Liver (tissue), 9 donors: Measurements from ENCODE around the gene CFAP45. TPM values are rescaled to one million over a fixed set of nuclear protein-coding genes. Genes with fewer than 3 reads are reported as not detected.

Experiments used
- DNase-seq: peaks from one replicate; pipeline ENCODE4 v3.0.0-alpha.2; 2017; ENCODE audit warnings: low spot score
- H3K27ac ChIP-seq, 2 donors: one replicate each; pipeline ENCODE4 v1.7.0; 2013; ENCODE audit warnings: inconsistent platforms in 2 of 2, low read length in 2 of 2, control low read depth in 1 of 2, low read depth in 1 of 2, mild to moderate bottlenecking in 1 of 2
- H3K27me3 ChIP-seq, 4 donors: one replicate each; pipeline versions ENCODE4 v1.6.1 to v1.7.0; 2013; ENCODE audit warnings: low read length in 3 of 4, inconsistent platforms in 1 of 4, mild to moderate bottlenecking in 1 of 4, moderate library complexity in 1 of 4; ENCODE audit not compliant: control insufficient read depth in 4 of 4, insufficient read depth in 4 of 4
- H3K36me3 ChIP-seq, 4 donors: one replicate each; pipeline versions ENCODE4 v1.6.1 to v1.7.0; 2013; ENCODE audit warnings: low read length in 3 of 4, mild to moderate bottlenecking in 3 of 4, low read depth in 1 of 4, moderate library complexity in 1 of 4; ENCODE audit not compliant: control insufficient read depth in 4 of 4, insufficient read depth in 3 of 4
- H3K4me1 ChIP-seq, 4 donors: one replicate each; pipeline versions ENCODE4 v1.6.1 to v1.7.0; 2013; ENCODE audit warnings: low read length in 3 of 4, mild to moderate bottlenecking in 3 of 4, moderate library complexity in 1 of 4; ENCODE audit not compliant: control insufficient read depth in 4 of 4, insufficient read depth in 4 of 4
- H3K4me3 ChIP-seq, 3 donors: one replicate each; pipeline versions ENCODE4 v1.6.1 to v1.7.0; 2013; ENCODE audit warnings: low read length in 3 of 3, control low read depth in 1 of 3, low read depth in 1 of 3, mild to moderate bottlenecking in 1 of 3
- H3K9ac ChIP-seq, 2 donors: one replicate each; pipeline ENCODE4 v1.7.0; 2013; ENCODE audit warnings: low read length in 2 of 2, mild to moderate bottlenecking in 2 of 2, moderate library complexity in 2 of 2, control low read depth in 1 of 2, low read depth in 1 of 2
- H3K9me3 ChIP-seq, 4 donors: one replicate each; pipeline versions ENCODE4 v1.6.1 to v1.7.0; 2013; ENCODE audit warnings: low read length in 3 of 4; ENCODE audit not compliant: control insufficient read depth in 4 of 4
- CTCF ChIP-seq: fragments of 150-350 bp; IDR thresholded peaks from 2 replicates; pipeline ENCODE4 v1.5.1; 2017; ENCODE audit warnings: improper control_type of control experiment, low read depth, low read length; ENCODE audit not compliant: missing input control
- EGR1 ChIP-seq, 2 donors: IDR thresholded peaks; 2 replicates each; pipeline ENCODE4 v1.6.1; 2016 to 2018; ENCODE audit warnings: antibody characterized with exemption in 2 of 2, low read depth in 2 of 2
- FOXA1 ChIP-seq: IDR thresholded peaks from 2 replicates; pipeline ENCODE4 v1.6.1; 2016; ENCODE audit warnings: antibody characterized with exemption
- FOXA2 ChIP-seq: IDR thresholded peaks from 2 replicates; pipeline ENCODE4 v1.6.1; 2016; ENCODE audit warnings: antibody characterized with exemption
- GABPA ChIP-seq, 2 donors: IDR thresholded peaks in 1 of 2; conservative IDR thresholded peaks in 1 of 2; 2 replicates each; pipeline ENCODE4 v1.6.1; 2016; ENCODE audit warnings: antibody characterized with exemption in 2 of 2, mild to moderate bottlenecking in 1 of 2, moderate library complexity in 1 of 2
- HNF4A ChIP-seq, 2 donors: conservative IDR thresholded peaks; 2 replicates each; pipeline ENCODE4 v1.6.1; 2016; ENCODE audit warnings: antibody characterized with exemption in 2 of 2, mild to moderate bottlenecking in 2 of 2
- HNF4G ChIP-seq: IDR thresholded peaks from 2 replicates; pipeline ENCODE4 v1.6.1; 2016; ENCODE audit warnings: antibody characterized with exemption
- JUND ChIP-seq, 2 donors: IDR thresholded peaks; 2 replicates each; pipeline ENCODE4 v1.6.1; 2016; ENCODE audit warnings: antibody characterized with exemption in 2 of 2
- NR2F2 ChIP-seq: IDR thresholded peaks from 2 replicates; pipeline ENCODE4 v1.6.1; 2016; ENCODE audit warnings: antibody characterized with exemption
- RAD21 ChIP-seq, 2 donors: IDR thresholded peaks; 2 replicates each; pipeline ENCODE4 v1.6.1; 2016; ENCODE audit warnings: antibody characterized with exemption in 2 of 2, mild to moderate bottlenecking in 2 of 2
- REST ChIP-seq: IDR thresholded peaks from 2 replicates; pipeline ENCODE4 v1.6.1; 2016; ENCODE audit warnings: antibody characterized with exemption, mild to moderate bottlenecking
- RXRA ChIP-seq, 2 donors: IDR thresholded peaks; 2 replicates each; pipeline ENCODE4 v1.6.1; 2017 to 2018; ENCODE audit warnings: antibody characterized with exemption in 2 of 2, mild to moderate bottlenecking in 1 of 2
- TAF1 ChIP-seq: conservative IDR thresholded peaks from 2 replicates; pipeline ENCODE4 v1.6.1; 2016; ENCODE audit warnings: antibody characterized with exemption, mild to moderate bottlenecking
- ZBTB33 ChIP-seq: IDR thresholded peaks from 2 replicates; pipeline ENCODE4 v1.6.1; 2016; ENCODE audit warnings: antibody characterized with exemption
- WGBS: extraction: QIAGEN DNeasy Blood & Tissue Kit; methylation state at CpG from one replicate; pipeline ENCODE4 v1.1.7; 2013; 5-methylcytosine and 5-hydroxymethylcytosine counted together
- polyA plus RNA-seq, 2 donors: library from polyadenylated mRNA; stranded (reverse) in 1 of 2; unstranded in 1 of 2; fragments of 200-250 nt in 1 of 2; fragments of >200 nt in 1 of 2; fragmentation: Nextera tagmentation in 1 of 2; extraction: Ambion mirVana in 1 of 2; gene quantifications; one replicate each; pipeline versions ENCODE4 v1.2.1 to v1.2.3, GENCODE V29; 2013 to 2015
- total RNA-seq, 2 donors: library from RNA; depleted of rRNA; stranded (reverse); fragments of >200 nt; gene quantifications; one replicate each; pipeline ENCODE4 v1.2.3, GENCODE V29; 2014
- TF ChIP-seq, protein P1 (sequence below): IDR thresholded peaks from 2 replicates; pipeline ENCODE4 v1.6.1; 2016; ENCODE audit warnings: antibody characterized with exemption
- TF ChIP-seq, protein P2 (sequence below): IDR thresholded peaks from 2 replicates; pipeline ENCODE4 v1.6.1; 2016; ENCODE audit warnings: antibody characterized with exemption
- donor health status: healthy.
- donor health status: healthy.
- donor health status: healthy.
- donor health status: healthy.
- donor health status: healthy.

CFAP45 gene
- total and polyA plus RNA-seq, 4 donors: 0.03 to 0.24 TPM; not detected in 2

DNA sequence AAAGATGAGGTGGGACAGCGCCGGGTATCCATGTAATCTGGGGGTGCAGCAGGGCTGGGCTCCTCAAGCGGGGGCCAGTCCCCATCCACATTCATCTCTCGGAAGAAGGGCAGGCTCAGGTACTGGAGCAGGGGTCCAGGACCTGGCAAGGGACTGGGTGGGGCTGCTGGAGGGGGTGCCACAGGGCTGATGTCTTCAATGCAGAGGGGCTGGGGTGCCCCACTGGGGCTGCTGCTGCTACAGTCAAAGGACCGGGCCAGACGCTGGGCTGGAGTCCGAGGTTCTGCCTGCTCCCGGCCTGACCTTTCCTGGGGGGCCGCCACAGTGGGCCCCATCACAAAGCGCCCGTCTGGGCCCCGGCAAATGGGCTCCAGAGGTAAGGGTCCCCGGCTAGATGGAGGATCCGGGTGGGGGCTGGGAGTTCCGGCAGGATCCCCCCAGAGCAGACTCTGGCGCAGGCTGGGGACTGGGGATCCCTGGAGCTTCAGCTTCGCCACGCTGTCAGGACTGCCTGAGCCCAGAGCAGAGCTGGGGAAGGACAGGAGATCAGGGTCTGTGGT, 28.6 kb upstream of the CFAP45 start (continued):
- no peak for TF ChIP-seq CTCF

DNA sequence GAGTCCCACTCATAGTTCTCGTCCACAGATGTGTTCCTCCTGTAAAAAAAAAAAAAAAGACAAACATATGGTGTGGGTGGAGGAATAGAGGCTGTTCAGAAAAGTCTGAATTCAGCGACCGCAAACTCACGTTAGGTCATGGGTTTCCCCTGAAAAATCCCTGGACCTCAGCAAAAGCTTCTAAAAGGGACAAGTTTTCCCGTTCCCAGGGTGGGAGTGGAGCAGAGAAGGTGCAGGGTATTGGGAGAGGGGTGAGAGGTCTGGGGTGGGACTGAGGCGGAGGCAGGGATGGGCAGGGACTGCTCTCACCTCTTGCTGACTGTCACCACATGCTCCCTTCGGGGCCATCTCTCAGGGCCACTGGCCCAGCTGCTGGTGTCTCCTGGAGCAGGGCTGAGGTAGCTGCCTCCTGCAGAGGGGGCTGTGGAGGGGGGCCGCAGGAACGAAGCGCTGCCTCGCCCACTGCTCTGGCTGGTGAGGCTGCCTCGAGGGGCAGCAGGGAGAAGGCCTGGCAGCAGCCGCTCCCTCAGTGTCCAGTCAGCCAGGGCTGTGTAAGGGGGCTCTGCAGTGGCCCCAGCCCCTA, 28.0 kb upstream of the CFAP45 start:
- Histone ChIP-seq H3K4me3 (no peak overlapping the region), H3K9me3 (no peaks in the 10 kb centered on the region), H3K27me3 (no peaks in the 10 kb centered on the region), H3K4me1 (peaks cover 4 to 18% (median 9%) of the 10 kb centered on the region in 4 donors), H3K27ac (no peak overlapping the region), H3K36me3 (peaks cover 0 to 30% (median 12%) of the 10 kb centered on the region in 4 donors), H3K9ac (no peak overlapping the region)
- no peak for DNase-seq
- WGBS: 86% methylated on average over 13 of the region's 13 CpGs
- TF ChIP-seq FOXA2 (no peak), RXRA (IDR thresholded peaks at IDR 0.05) (no peak), FOXA1 (no peak), ZBTB33 (no peak), GABPA (IDR thresholded peaks at IDR 0.05 in 1 of 2, conservative IDR thresholded peaks at IDR 0.05 in 1 of 2) (no peak), NR2F2 (no peak), REST (no peak), HNF4G (no peak), RAD21 (IDR thresholded peaks at IDR 0.05) (no peak), JUND (IDR thresholded peaks at IDR 0.05) (no peak), HNF4A (conservative IDR thresholded peaks at IDR 0.05) (no peak), EGR1 (IDR thresholded peaks at IDR 0.05; ENCODE audit: low read depth in 2 of 2) (no peak), TAF1 (no peak)
- TF ChIP-seq, protein P1, sequence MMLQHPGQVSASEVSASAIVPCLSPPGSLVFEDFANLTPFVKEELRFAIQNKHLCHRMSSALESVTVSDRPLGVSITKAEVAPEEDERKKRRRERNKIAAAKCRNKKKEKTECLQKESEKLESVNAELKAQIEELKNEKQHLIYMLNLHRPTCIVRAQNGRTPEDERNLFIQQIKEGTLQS: no peak
- TF ChIP-seq, protein P2, sequence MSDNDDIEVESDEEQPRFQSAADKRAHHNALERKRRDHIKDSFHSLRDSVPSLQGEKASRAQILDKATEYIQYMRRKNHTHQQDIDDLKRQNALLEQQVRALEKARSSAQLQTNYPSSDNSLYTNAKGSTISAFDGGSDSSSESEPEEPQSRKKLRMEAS: no peak
